Spleen (tissue), 11 donors: ENCODE measurements around the gene CHST15. TPM values are rescaled to one million over a fixed set of nuclear protein-coding genes. Genes with fewer than 3 reads are reported as not detected.
"Not testable (repeated sequence)": the region's sequence is repeated elsewhere in the genome, so short reads cannot be mapped to it uniquely, and the experiment has no call there.

Experiments used
- DNase-seq: peaks from one replicate; pipeline ENCODE4 v3.0.0-alpha.2; 2020
- H3K27ac ChIP-seq, 8 donors: fragments of 200-600 bp; sonication (generic) in 7 of 8; 1 replicate in 4 of 8; 2 replicates in 4 of 8; pipeline versions ENCODE4 v1.5.0 to v1.8.0; 2016 to 2021; ENCODE audit warnings: inconsistent platforms in 4 of 8, mild to moderate bottlenecking in 4 of 8, moderate library complexity in 1 of 8
- H3K27me3 ChIP-seq, 7 donors: fragments of 200-600 bp; sonication (generic) in 6 of 7; replicated peaks in 1 of 7; 1 replicate in 4 of 7; 2 replicates in 3 of 7; pipeline versions ENCODE4 v1.5.0 to v1.8.0; 2016 to 2021; ENCODE audit warnings: inconsistent platforms in 3 of 7, mild to moderate bottlenecking in 1 of 7
- H3K36me3 ChIP-seq, 6 donors: fragments of 200-600 bp; sonication (generic) in 5 of 6; 1 replicate in 4 of 6; 2 replicates in 2 of 6; pipeline versions ENCODE4 v1.5.0 to v1.8.0; 2016 to 2021; ENCODE audit warnings: inconsistent platforms in 2 of 6
- H3K4me1 ChIP-seq, 6 donors: fragments of 200-600 bp; sonication (generic) in 5 of 6; 1 replicate in 3 of 6; 2 replicates in 3 of 6; pipeline versions ENCODE4 v1.5.0 to v1.8.0; 2016 to 2021; ENCODE audit warnings: inconsistent platforms in 3 of 6
- H3K4me3 ChIP-seq, 8 donors: fragments of 200-600 bp; sonication (generic) in 7 of 8; 1 replicate in 4 of 8; 2 replicates in 4 of 8; pipeline versions ENCODE4 v1.5.0 to v1.8.0; 2016 to 2021; ENCODE audit warnings: inconsistent platforms in 4 of 8, mild to moderate bottlenecking in 4 of 8, moderate library complexity in 2 of 8
- H3K9me3 ChIP-seq, 8 donors: fragments of 200-600 bp; sonication (generic) in 7 of 8; 1 replicate in 4 of 8; 2 replicates in 4 of 8; pipeline versions ENCODE4 v1.5.0 to v1.8.0; 2016 to 2021; ENCODE audit warnings: inconsistent platforms in 4 of 8
- CTCF ChIP-seq, 11 experiments: fragments of 200-600 bp in 7 of 11; fragments of 450-650 bp in 4 of 11; sonication (generic) in 4 of 11; IDR thresholded peaks in 8 of 11; conservative IDR thresholded peaks in 3 of 11; 1 replicate in 7 of 11; 2 replicates in 4 of 11; pipeline versions ENCODE4 v1.4.0 to v1.8.0; 2016 to 2021; ENCODE audit warnings: antibody characterized with exemption in 11 of 11, inconsistent platforms in 4 of 11, mild to moderate bottlenecking in 1 of 11
- POLR2A ChIP-seq, 3 donors: fragments of 450-650 bp; IDR thresholded peaks; one replicate each; pipeline ENCODE4 v1.5.1; 2017; ENCODE audit warnings: antibody characterized with exemption in 3 of 3, mild to moderate bottlenecking in 1 of 3
- POLR2AphosphoS5 ChIP-seq, 3 donors: sonication (generic); formaldehyde crosslinking; IDR thresholded peaks; one replicate each; pipeline ENCODE4 v1.5.1; 2017; ENCODE audit warnings: antibody characterized with exemption in 3 of 3
- WGBS, 5 donors: extraction: QIAGEN DNeasy Blood & Tissue Kit in 3 of 5; methylation state at CpG; one replicate each; pipeline versions ENCODE4 v1.1.5 to v1.1.7; 2013 to 2018; 5-methylcytosine and 5-hydroxymethylcytosine counted together
- intact Hi-C: fragments of 100-400 bp; cut with DNase I; formaldehyde crosslinking; loops from one replicate; pipeline ENCODE4 v1.15.0; 2023; ENCODE audit warnings: low total_unique reads
- polyA plus RNA-seq, 3 donors: library from polyadenylated mRNA; stranded (reverse); fragments of 200-250 nt; gene quantifications; one replicate each; pipeline ENCODE4 v1.2.1, GENCODE V29; 2013
- total RNA-seq, 7 donors: library from RNA; depleted of rRNA in 3 of 7; stranded (reverse); fragments of >200 nt in 3 of 7; fragmentation: NEBNext Ultra II Directional in 4 of 7; extraction: Animal tissue kit (Norgen Biotek cat#: 25700) in 4 of 7; gene quantifications; one replicate each; pipeline versions ENCODE4 v1.1.0 to v1.2.1, GENCODE V29; 2016 to 2021
- donor health status: healthy with polysubstance abuse.
- donor health status: DM: no; HTN: no; CAD: no; lungs with moderate emphysema.
- donor health status: DM: no; HTN: no; CAD: no.
- donor health status: Bipolar disorder and iron deficiency.
- donor health status: healthy.
- donor health status: DM: no; HTN: no; CAD: no.
- donor health status: DM: yes; HTN: yes; CAD: no.

The CHST15 gene
- total and polyA plus RNA-seq, 10 donors, result 6.1 to 133 (median 102) TPM

DNA sequence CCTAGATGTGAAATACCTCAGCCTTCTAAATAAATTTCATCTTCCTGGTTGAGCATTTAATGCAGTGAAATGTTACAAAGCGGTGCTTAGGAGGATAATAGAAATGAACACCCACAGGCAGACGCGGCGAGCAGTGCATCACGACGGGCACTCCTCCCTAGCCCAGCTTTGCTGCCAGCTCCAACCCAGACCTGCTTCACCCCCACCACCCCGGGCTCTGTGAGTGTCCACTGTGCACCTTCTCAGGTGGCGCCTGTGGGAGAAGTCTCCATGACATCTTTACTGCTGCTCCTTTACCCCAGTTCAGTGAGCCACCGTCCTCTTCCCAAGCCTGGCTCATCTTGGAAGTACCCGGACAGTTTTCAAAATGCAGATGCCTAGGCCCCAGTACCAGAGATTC lies 5.2 kb upstream of the CHST15 start:
- no peak overlapping the region for H3K4me3 ChIP-seq
- DNase-seq, result no peak
- H3K27ac ChIP-seq, result no peak overlapping the region
- intact Hi-C loops, result no loop called here
- peaks cover 11 to 25% (median 18%) of the 10 kb centered on the region in 6 donors for H3K4me1 ChIP-seq
- WGBS, 5 donors, result 94 to 98% (median 96%) methylated on average over 10 of the region's 10 CpGs
- peaks cover 0 to 21% (median 3%) of the 10 kb centered on the region in 8 donors for H3K9me3 ChIP-seq
- H3K27me3 ChIP-seq, result peaks cover 0 to 11% (median 2%) of the 10 kb centered on the region in 7 donors
- H3K36me3 ChIP-seq, result no peaks in the 10 kb centered on the region
- TF ChIP-seq CTCF (IDR thresholded peaks at IDR 0.05 in 8 of 11, conservative IDR thresholded peaks at IDR 0.05 in 3 of 11) (no peak), POLR2A (IDR thresholded peaks at IDR 0.05) (no peak), POLR2AphosphoS5 (IDR thresholded peaks at IDR 0.05) (no peak)

GRCh38 chr10:124097883-124098282 lies 4.5 kb upstream of the CHST15 start:
- no peaks in the 10 kb centered on the region for H3K36me3 ChIP-seq
- 80 to 88% (median 86%) methylated on average over 10 of the region's 10 CpGs for WGBS, 5 donors
- H3K4me3 ChIP-seq, result no peak overlapping the region
- peaks cover 0 to 21% (median 3%) of the 10 kb centered on the region in 8 donors for H3K9me3 ChIP-seq
- no peak for DNase-seq
- intact Hi-C loops, result no loop called here
- peaks cover 11 to 30% (median 22%) of the 10 kb centered on the region in 6 donors for H3K4me1 ChIP-seq
- peaks cover 0 to 18% (median 2%) of the 10 kb centered on the region in 7 donors for H3K27me3 ChIP-seq
- TF ChIP-seq CTCF (IDR thresholded peaks at IDR 0.05 in 8 of 11, conservative IDR thresholded peaks at IDR 0.05 in 3 of 11) (no peak), POLR2A (IDR thresholded peaks at IDR 0.05) (no peak)
- no peak overlapping the region for H3K27ac ChIP-seq

- 63 to 98% (median 94%) methylated on average over 1 to 2 of the region's 2 CpGs for WGBS, 5 donors
- Histone ChIP-seq H3K36me3 (no peaks in the 10 kb centered on the region), H3K27ac (no peak overlapping the region), H3K9me3 (peaks cover 0 to 21% (median 3%) of the 10 kb centered on the region in 8 donors), H3K27me3 (peaks cover 0 to 32% (median 4%) of the 10 kb centered on the region in 7 donors), H3K4me1 (peaks cover 11 to 44% (median 35%) of the 10 kb centered on the region in 6 donors), H3K4me3 (no peak overlapping the region)
- TF ChIP-seq CTCF (IDR thresholded peaks at IDR 0.05 in 8 of 11, conservative IDR thresholded peaks at IDR 0.05 in 3 of 11) (no peak), POLR2A (IDR thresholded peaks at IDR 0.05) (no peak), POLR2AphosphoS5 (IDR thresholded peaks at IDR 0.05) (no peak)
- intact Hi-C loops, result no loop called here
- no peak for DNase-seq
Observed at GRCh38 chr10:124096494-124096893, 3.1 kb upstream of the CHST15 start.

DNA sequence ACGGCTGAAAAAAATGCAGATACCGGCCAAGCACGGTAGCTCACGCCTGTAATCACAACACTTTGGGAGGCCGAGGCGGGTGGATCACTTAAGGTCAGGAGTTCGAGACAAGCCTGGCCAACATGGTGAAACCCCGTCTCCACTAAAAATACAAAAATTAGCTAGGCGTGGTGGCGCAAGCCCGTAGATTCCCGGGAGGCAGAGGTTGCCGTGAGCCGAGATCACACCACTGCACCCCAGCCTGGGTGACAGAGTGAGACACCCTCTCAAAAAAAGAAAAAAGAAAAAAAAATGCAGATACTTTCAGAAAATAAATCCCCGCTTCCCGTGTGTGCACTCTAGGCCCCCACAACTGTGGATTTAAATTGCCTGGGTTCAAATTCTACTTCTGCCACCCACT lies 2.4 kb upstream of the CHST15 start:
- Histone ChIP-seq H3K9me3 (peaks cover 0 to 15% (median 3%) of the 10 kb centered on the region in 8 donors), H3K4me1 (peaks cover 11 to 51% (median 39%) of the 10 kb centered on the region in 6 donors), H3K27me3 (peaks cover 0 to 39% (median 4%) of the 10 kb centered on the region in 7 donors)
- 89 to 95% (median 90%) methylated on average over 15 to 16 of the region's 16 CpGs for WGBS, 5 donors
- H3K27ac ChIP-seq, H3K4me3 ChIP-seq, DNase-seq, H3K36me3 ChIP-seq, intact Hi-C loops: not testable (repeated sequence)

- Histone ChIP-seq H3K4me3 (no peak overlapping the region), H3K36me3 (no peaks in the 10 kb centered on the region), H3K27me3 (peaks cover 0 to 43% (median 4%) of the 10 kb centered on the region in 7 donors), H3K4me1 (peaks cover 11 to 58% (median 42%) of the 10 kb centered on the region in 6 donors), H3K9me3 (peaks cover 0 to 8% (median under 1%) of the 10 kb centered on the region in 8 donors), H3K27ac (peak overlapping the region in 6 of 8 donors; percentile 91 to 99 (median 96))
- intact Hi-C loops, result no loop called here
- 69 to 79% (median 73%) methylated on average over 6 of the region's 6 CpGs for whole genome bisulfite sequencing, 5 donors
- no peak for DNase-seq
- TF ChIP-seq POLR2AphosphoS5 (IDR thresholded peaks at IDR 0.05) (no peak), CTCF (IDR thresholded peaks at IDR 0.05 in 8 of 11, conservative IDR thresholded peaks at IDR 0.05 in 3 of 11) (no peak), POLR2A (IDR thresholded peaks at IDR 0.05) (no peak)
Observed at GRCh38 chr10:124095096-124095495, 1.7 kb upstream of the CHST15 start.
